ENCODE data around the gene IL1R1.

The IL1R1 gene

DNA sequence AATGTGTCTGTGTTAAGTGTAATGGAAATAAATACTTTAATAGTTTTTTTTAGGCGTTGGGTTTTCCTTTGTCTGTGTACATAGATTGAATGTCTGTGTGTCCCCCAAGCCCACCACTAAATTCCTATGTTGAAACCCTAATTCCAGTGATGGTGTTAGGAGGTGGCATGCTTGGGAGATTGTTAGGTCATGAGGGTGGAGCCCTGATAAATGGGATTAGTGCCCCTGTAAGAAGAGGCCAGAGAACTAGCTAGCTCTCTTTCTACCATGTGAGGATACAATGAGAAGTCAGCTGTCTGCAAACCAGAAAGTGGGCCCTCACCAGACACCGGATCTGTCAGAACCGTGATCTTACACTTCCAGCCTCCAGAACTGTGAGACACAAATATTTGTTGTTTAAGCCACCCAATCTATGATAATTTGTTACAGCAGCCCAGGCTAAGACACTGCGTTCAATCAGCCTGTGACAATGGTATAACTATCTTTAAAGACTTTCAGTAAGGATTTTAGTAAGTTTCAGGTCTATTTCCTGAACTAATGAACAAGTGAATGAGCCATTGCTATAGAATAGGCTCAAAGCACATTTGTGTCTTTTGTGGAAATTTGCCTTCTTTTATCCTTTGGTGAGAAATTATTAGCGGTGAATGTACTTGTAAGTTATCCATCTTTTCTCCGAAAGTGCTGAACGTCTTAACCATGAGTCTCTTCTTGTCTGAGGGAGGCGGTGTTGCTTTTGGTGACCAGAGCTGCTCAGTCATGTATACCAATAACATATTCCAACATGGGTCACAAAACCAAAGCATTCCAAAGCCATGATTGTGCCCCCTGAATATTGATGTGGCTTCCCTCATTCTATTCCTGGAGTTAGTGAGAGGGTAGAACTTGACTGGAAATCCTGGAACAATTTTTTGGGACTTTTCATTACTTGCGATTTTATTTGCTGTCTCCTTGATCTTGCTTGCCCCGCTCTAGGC, 29.6 kb upstream of the IL1R1 start:
- H2AFZ ChIP-seq (ENCODE audit: low read depth, low read length): no peak overlapping the region
- H3K4me1 ChIP-seq (ENCODE audit: insufficient read depth, low read length): no peaks in the 10 kb centered on the region
- H3K79me2 ChIP-seq (ENCODE audit: insufficient read depth, low read length): no peaks in the 10 kb centered on the region
- H3K4me2 ChIP-seq (ENCODE audit: insufficient read depth, low read length): no peak overlapping the region
- H4K20me1 ChIP-seq (ENCODE audit: insufficient read depth, low read length): no peaks in the 10 kb centered on the region
- no peak for ATAC-seq (ENCODE audit: insufficient read depth, low read depth)
- no peaks in the 10 kb centered on the region for H3K9me3 ChIP-seq (ENCODE audit: insufficient read depth, low read length, severe bottlenecking)
- H3K9ac ChIP-seq (ENCODE audit: low read depth, low read length): no peak overlapping the region
- no peaks in the 10 kb centered on the region for H3K27me3 ChIP-seq (ENCODE audit: insufficient read depth, low read length, poor library complexity)
- TF ChIP-seq EZH2 (IDR thresholded peaks at IDR 0.05; ENCODE audit: borderline replicate concordance, low read depth, low read length, severe bottlenecking): no peak
- TF ChIP-seq, protein P1, sequence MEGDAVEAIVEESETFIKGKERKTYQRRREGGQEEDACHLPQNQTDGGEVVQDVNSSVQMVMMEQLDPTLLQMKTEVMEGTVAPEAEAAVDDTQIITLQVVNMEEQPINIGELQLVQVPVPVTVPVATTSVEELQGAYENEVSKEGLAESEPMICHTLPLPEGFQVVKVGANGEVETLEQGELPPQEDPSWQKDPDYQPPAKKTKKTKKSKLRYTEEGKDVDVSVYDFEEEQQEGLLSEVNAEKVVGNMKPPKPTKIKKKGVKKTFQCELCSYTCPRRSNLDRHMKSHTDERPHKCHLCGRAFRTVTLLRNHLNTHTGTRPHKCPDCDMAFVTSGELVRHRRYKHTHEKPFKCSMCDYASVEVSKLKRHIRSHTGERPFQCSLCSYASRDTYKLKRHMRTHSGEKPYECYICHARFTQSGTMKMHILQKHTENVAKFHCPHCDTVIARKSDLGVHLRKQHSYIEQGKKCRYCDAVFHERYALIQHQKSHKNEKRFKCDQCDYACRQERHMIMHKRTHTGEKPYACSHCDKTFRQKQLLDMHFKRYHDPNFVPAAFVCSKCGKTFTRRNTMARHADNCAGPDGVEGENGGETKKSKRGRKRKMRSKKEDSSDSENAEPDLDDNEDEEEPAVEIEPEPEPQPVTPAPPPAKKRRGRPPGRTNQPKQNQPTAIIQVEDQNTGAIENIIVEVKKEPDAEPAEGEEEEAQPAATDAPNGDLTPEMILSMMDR (IDR thresholded peaks at IDR 0.05; ENCODE audit: borderline replicate concordance, extremely low read depth, low read length, poor library complexity, severe bottlenecking): no peak
- H3K27ac ChIP-seq (ENCODE audit: low read length): no peak overlapping the region
- no peak for DNase-seq
- no peak overlapping the region for H3K4me3 ChIP-seq (ENCODE audit: low read depth in 1 of 2, low read length in 2 of 2)
- H3K36me3 ChIP-seq (ENCODE audit: insufficient read depth, low read length): no peaks in the 10 kb centered on the region

DNA sequence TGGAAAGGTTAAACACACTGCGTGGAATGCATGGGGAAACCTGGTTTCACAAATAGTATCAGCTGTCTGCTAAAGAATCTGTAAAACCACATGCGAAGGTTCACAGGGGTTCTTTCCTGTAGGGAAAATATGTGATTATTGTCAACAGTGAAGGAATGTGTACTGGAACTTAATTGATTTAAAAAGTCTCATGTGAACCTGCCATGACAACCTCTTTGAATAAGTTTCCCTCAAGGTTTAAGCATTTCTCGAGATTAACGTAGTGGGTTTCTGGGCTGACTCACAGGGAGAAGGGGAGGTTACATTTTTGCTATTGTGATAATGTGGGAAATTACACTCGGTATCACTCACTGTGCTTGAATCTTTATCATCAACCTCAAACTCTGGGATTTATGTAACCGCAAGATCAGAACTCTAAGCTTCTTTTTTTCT, 28.2 kb upstream of the IL1R1 start:
- Histone ChIP-seq H3K4me2 (ENCODE audit: insufficient read depth, low read length) (no peak overlapping the region), H3K9me3 (ENCODE audit: insufficient read depth, low read length, severe bottlenecking) (no peaks in the 10 kb centered on the region), H3K27ac (ENCODE audit: low read length) (no peak overlapping the region), H3K4me3 (ENCODE audit: low read depth in 1 of 2, low read length in 2 of 2) (no peak overlapping the region), H3K9ac (ENCODE audit: low read depth, low read length) (no peak overlapping the region), H3K27me3 (ENCODE audit: insufficient read depth, low read length, poor library complexity) (no peaks in the 10 kb centered on the region), H2AFZ (ENCODE audit: low read depth, low read length) (no peak overlapping the region), H4K20me1 (ENCODE audit: insufficient read depth, low read length) (no peaks in the 10 kb centered on the region), H3K79me2 (ENCODE audit: insufficient read depth, low read length) (no peaks in the 10 kb centered on the region), H3K4me1 (ENCODE audit: insufficient read depth, low read length) (no peaks in the 10 kb centered on the region), H3K36me3 (ENCODE audit: insufficient read depth, low read length) (no peaks in the 10 kb centered on the region)
- TF ChIP-seq EZH2 (IDR thresholded peaks at IDR 0.05; ENCODE audit: borderline replicate concordance, low read depth, low read length, severe bottlenecking): no peak
- TF ChIP-seq, protein P1 (IDR thresholded peaks at IDR 0.05; ENCODE audit: borderline replicate concordance, extremely low read depth, low read length, poor library complexity, severe bottlenecking): no peak
- ATAC-seq (ENCODE audit: insufficient read depth, low read depth): no peak
- DNase-seq: no peak

DNA sequence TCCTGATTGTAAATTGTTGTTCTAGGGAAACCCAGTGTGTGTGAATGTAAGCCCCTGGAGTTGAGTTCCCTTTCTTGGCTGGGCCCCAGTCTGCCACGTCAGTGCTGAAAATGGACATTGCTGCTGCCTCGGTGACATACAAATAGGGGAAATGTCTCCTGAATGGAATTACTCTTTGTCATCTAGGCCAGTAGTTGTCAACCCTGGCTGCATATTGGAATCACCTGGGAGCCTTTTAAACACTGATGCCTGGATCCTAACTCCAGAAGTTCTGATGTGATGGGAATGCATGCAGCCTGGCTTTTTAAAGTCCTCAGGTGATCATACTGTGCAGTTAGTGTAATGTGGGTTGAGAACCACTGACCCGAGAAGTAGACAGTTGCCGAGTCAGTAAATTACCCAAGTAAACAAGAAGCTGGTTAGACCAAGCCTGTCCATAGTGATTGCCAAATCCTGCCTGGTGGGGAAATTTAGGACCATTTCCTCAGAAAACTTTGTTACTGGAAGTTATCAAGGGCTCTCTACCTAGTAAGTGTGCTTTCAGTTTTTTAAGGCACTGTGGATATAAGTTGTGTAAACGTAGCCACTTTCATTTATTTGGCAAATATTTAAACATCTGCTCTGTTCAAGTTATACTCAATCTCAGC, 27.6 kb upstream of the IL1R1 start:
- H2AFZ ChIP-seq (ENCODE audit: low read depth, low read length): no peak overlapping the region
- DNase-seq (no peak), ATAC-seq (ENCODE audit: insufficient read depth, low read depth) (no peak)
- H3K9ac ChIP-seq (ENCODE audit: low read depth, low read length): no peak overlapping the region
- no peaks in the 10 kb centered on the region for H3K4me1 ChIP-seq (ENCODE audit: insufficient read depth, low read length)
- TF ChIP-seq EZH2 (IDR thresholded peaks at IDR 0.05; ENCODE audit: borderline replicate concordance, low read depth, low read length, severe bottlenecking): no peak
- TF ChIP-seq, protein P1 (IDR thresholded peaks at IDR 0.05; ENCODE audit: borderline replicate concordance, extremely low read depth, low read length, poor library complexity, severe bottlenecking): no peak
- H3K79me2 ChIP-seq (ENCODE audit: insufficient read depth, low read length): no peaks in the 10 kb centered on the region
- H4K20me1 ChIP-seq (ENCODE audit: insufficient read depth, low read length): no peaks in the 10 kb centered on the region
- no peaks in the 10 kb centered on the region for H3K27me3 ChIP-seq (ENCODE audit: insufficient read depth, low read length, poor library complexity)
- no peak overlapping the region for H3K4me2 ChIP-seq (ENCODE audit: insufficient read depth, low read length)
- H3K36me3 ChIP-seq (ENCODE audit: insufficient read depth, low read length): no peaks in the 10 kb centered on the region
- no peak overlapping the region for H3K4me3 ChIP-seq (ENCODE audit: low read depth in 1 of 2, low read length in 2 of 2)
- H3K27ac ChIP-seq (ENCODE audit: low read length): no peak overlapping the region
- no peaks in the 10 kb centered on the region for H3K9me3 ChIP-seq (ENCODE audit: insufficient read depth, low read length, severe bottlenecking)

Measured in DND-41 (cell line).